Progenitor cell of endocrine pancreas (in vitro differentiated cells): ENCODE data around the gene WDFY1. TPM values are rescaled to one million over a fixed set of nuclear protein-coding genes. Genes with fewer than 3 reads are reported as not detected.
A peak's percentile ranks its signal among the peaks of the same experiment; 100 is the strongest.

ENCODE experiments used
- DNase-seq: peaks from one replicate; pipeline ENCODE4 v3.0.0; 2021; ENCODE audit warnings: low spot score; ENCODE audit not compliant: unreplicated experiment
- H3K27ac Mint-ChIP-seq: 2 replicates; pipeline ENCODE4 v1.8.0; 2021; ENCODE audit warnings: mild to moderate bottlenecking, moderate library complexity, mixed read lengths
- H3K27me3 Mint-ChIP-seq: 2 replicates; pipeline ENCODE4 v1.8.0; 2021; ENCODE audit warnings: mixed read lengths
- H3K36me3 Mint-ChIP-seq: 2 replicates; pipeline ENCODE4 v1.8.0; 2022; ENCODE audit warnings: mixed read lengths; ENCODE audit not compliant: insufficient read depth
- H3K4me1 Mint-ChIP-seq: 2 replicates; pipeline ENCODE4 v1.8.0; 2021; ENCODE audit warnings: low read depth, mixed read lengths
- H3K4me3 Mint-ChIP-seq: 2 replicates; pipeline ENCODE4 v1.8.0; 2021; ENCODE audit warnings: low read depth, mild to moderate bottlenecking, moderate library complexity, mixed read lengths
- H3K9me3 Mint-ChIP-seq: 2 replicates; pipeline ENCODE4 v1.8.0; 2021; ENCODE audit warnings: low read depth, mixed read lengths
- CTCF ChIP-seq: fragments of 200-600 bp; sonication (generic); IDR thresholded peaks from one replicate; pipeline ENCODE4 v1.5.0; 2021; ENCODE audit warnings: antibody characterized with exemption, mild to moderate bottlenecking; ENCODE audit not compliant: unreplicated experiment
- long read RNA-seq: library from polyadenylated mRNA; unstranded; transcript quantifications from one replicate; pipeline ENCODE4 v2.0.0, GENCODE V29; 2020
- total RNA-seq: library from RNA; stranded (reverse); gene quantifications from 2 replicates; pipeline ENCODE4 v1.2.1, GENCODE V29; 2021

Gene WDFY1, protein sequence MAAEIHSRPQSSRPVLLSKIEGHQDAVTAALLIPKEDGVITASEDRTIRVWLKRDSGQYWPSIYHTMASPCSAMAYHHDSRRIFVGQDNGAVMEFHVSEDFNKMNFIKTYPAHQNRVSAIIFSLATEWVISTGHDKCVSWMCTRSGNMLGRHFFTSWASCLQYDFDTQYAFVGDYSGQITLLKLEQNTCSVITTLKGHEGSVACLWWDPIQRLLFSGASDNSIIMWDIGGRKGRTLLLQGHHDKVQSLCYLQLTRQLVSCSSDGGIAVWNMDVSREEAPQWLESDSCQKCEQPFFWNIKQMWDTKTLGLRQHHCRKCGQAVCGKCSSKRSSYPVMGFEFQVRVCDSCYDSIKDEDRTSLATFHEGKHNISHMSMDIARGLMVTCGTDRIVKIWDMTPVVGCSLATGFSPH
- 52.3 and 54.6 TPM in 2 replicates for total RNA-seq
- long read RNA-seq, full-length matches to known transcripts = 225 of 259 reads
- long read RNA-seq, partial matches to known transcripts = 3 of 259 reads
- long read RNA-seq, other reads (novel, unspliced or antisense) = 31 of 259 reads

GRCh38 chr2:223944703-223945531 lies at the start of gene WDFY1:
Gene WDFY1 (minus strand): TSS chr2:223945335. CDS start chr2:223945284, 51 bp downstream.
- peak; percentile 75 for DNase-seq
- H3K36me3 Mint-ChIP-seq = peaks cover 7% of the 10 kb centered on the region
- H3K4me1 Mint-ChIP-seq = peaks cover 26% of the 10 kb centered on the region
- no peaks in the 10 kb centered on the region for H3K27me3 Mint-ChIP-seq
- peak within 1 kb of the TSS; percentile 95 for H3K4me3 Mint-ChIP-seq
- peak within 1 kb of the TSS; percentile 93 for H3K27ac Mint-ChIP-seq
- peaks cover 3% of the 10 kb centered on the region for H3K9me3 Mint-ChIP-seq
- no peak for TF ChIP-seq CTCF

DNA sequence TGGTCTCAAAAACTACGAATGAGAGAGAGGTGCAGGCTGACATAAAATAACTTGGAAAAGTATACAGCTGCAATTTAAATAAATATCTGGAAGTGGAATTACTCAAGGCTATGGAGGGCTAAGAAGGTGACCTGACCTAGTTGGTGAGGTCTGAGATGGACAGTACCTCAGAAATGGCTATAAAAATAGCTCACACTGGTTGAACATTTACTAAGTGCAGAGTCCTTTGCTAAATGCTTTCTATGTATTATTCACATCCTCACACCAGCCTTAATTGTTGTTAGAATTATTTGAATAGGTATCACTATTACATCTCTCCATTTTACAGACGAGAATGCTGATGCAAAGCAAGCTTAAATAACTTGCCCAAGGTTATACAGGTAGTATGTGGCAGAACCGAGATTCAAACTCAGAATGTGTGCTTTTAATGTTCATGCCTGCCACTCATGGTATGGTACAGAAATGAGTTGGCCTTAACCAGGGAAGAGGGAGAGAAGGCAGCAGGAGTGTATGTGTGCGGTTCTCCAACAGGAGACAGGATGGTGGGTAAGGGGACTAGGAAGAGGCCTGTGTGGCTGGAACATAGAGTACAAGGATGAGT lies 49.5 kb upstream of the WDFY1 start:
- Mint-ChIP-seq H3K36me3 (no peaks in the 10 kb centered on the region), H3K27ac (no peak overlapping the region), H3K27me3 (no peaks in the 10 kb centered on the region), H3K4me3 (no peak overlapping the region), H3K4me1 (peaks cover under 1% of the 10 kb centered on the region), H3K9me3 (no peaks in the 10 kb centered on the region)
- no peak for DNase-seq
- TF ChIP-seq CTCF = no peak

DNA sequence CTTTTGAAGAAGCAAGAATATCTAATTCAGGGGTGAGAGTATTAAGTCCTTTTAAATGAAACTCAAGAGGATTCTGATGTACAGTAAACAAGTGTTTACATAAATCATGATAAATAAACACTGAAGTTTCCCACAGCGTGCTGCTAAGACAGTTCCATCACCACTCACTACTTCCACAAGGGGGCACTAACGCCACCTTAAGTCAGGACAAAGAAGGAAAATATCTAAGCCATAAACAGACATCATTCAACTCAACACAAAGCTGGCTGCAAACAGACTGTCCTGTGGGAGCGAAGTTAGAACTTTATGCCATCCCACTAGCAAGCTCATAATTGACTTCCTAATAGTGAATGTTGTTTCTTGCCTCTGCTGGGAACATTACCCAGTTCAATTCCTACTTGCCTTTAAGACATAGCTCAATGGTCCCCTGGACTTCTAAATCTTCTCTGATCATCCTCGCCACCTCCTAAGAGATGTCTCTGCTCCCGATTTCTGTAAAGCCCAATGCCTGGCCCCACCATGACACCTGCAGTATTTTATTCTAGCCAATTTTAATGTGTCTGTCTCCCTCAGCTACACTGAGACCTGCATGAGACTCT lies 48.6 kb upstream of the WDFY1 start:
- H3K9me3 Mint-ChIP-seq = no peaks in the 10 kb centered on the region
- peak; percentile 36 for DNase-seq
- H3K27ac Mint-ChIP-seq = no peak overlapping the region
- TF ChIP-seq CTCF = peak; percentile 88
- H3K4me1 Mint-ChIP-seq = peaks cover 4% of the 10 kb centered on the region
- no peaks in the 10 kb centered on the region for H3K27me3 Mint-ChIP-seq
- H3K36me3 Mint-ChIP-seq = no peaks in the 10 kb centered on the region
- H3K4me3 Mint-ChIP-seq = no peak overlapping the region

GRCh38 chr2:223991611-223992010 lies 46.5 kb upstream of the WDFY1 start:
- H3K9me3 Mint-ChIP-seq = no peaks in the 10 kb centered on the region
- DNase-seq = no peak
- peaks cover 4% of the 10 kb centered on the region for H3K4me1 Mint-ChIP-seq
- H3K27ac Mint-ChIP-seq = no peak overlapping the region
- no peaks in the 10 kb centered on the region for H3K36me3 Mint-ChIP-seq
- TF ChIP-seq CTCF = no peak
- no peak overlapping the region for H3K4me3 Mint-ChIP-seq
- no peaks in the 10 kb centered on the region for H3K27me3 Mint-ChIP-seq
